HepG2 (cell line): Measurements from ENCODE around the gene TAMM41. TPM values are rescaled to one million over a fixed set of nuclear protein-coding genes. Genes with fewer than 3 reads are reported as not detected.

ENCODE experiments used
- FOSL1 ChIP-seq: sonication (generic); formaldehyde crosslinking; IDR thresholded peaks from 2 replicates; pipeline ENCODE4 v1.9.0; 2021; ENCODE audit warnings: missing genetic modification reagents, borderline replicate concordance
- MBD4 ChIP-seq: IDR thresholded peaks from 2 replicates; pipeline ENCODE4 v1.6.1; 2012; ENCODE audit warnings: low read length, inconsistent platforms, borderline replicate concordance
- MIER3 ChIP-seq: IDR thresholded peaks from 2 replicates; pipeline ENCODE4 v1.6.1; 2016; ENCODE audit warnings: missing compliant biosample characterization, borderline replicate concordance
- MTF1 ChIP-seq: sonication (generic); formaldehyde crosslinking; IDR thresholded peaks from 2 replicates; pipeline ENCODE4 v1.5.0; 2020; ENCODE audit warnings: missing genetic modification reagents
- PAF1 ChIP-seq: IDR thresholded peaks from 2 replicates; pipeline ENCODE4 v1.6.1; 2016; ENCODE audit warnings: missing genetic modification reagents, missing compliant biosample characterization
- PHF20 ChIP-seq: sonication (generic); formaldehyde crosslinking; IDR thresholded peaks from 2 replicates; pipeline ENCODE4 v1.5.0; 2020; ENCODE audit warnings: mild to moderate bottlenecking, missing genetic modification reagents
- POLR2AphosphoS5 ChIP-seq: IDR thresholded peaks from 2 replicates; pipeline ENCODE4 v1.6.1; 2012; ENCODE audit warnings: low read depth, low read length
- PRDM10 ChIP-seq: sonication (generic); formaldehyde crosslinking; IDR thresholded peaks from 2 replicates; pipeline ENCODE4 v1.4.0; 2020; ENCODE audit warnings: low read depth, missing genetic modification reagents
- RXRA ChIP-seq: sonication (generic); formaldehyde crosslinking; IDR thresholded peaks from 2 replicates; pipeline ENCODE4 v1.5.1; 2020; ENCODE audit warnings: missing genetic modification reagents
- SNAI1 ChIP-seq: sonication (generic); formaldehyde crosslinking; IDR thresholded peaks from 2 replicates; pipeline ENCODE4 v1.5.0; 2020; ENCODE audit warnings: mild to moderate bottlenecking, missing genetic modification reagents, borderline replicate concordance
- ZBTB14 ChIP-seq: sonication (generic); formaldehyde crosslinking; IDR thresholded peaks from 2 replicates; pipeline ENCODE4 v1.4.0; 2020; ENCODE audit warnings: missing genetic modification reagents
- ZBTB33 ChIP-seq: sonication (generic); formaldehyde crosslinking; IDR thresholded peaks from 2 replicates; pipeline ENCODE4 v1.4.0; 2020; ENCODE audit warnings: missing genetic modification reagents
- ZFP36L2 ChIP-seq: sonication (generic); formaldehyde crosslinking; IDR thresholded peaks from 2 replicates; pipeline ENCODE4 v1.4.0; 2020; ENCODE audit warnings: missing genetic modification reagents
- ZNF512B ChIP-seq: sonication (generic); formaldehyde crosslinking; IDR thresholded peaks from 2 replicates; pipeline ENCODE4 v1.5.1; 2020; ENCODE audit warnings: missing genetic modification reagents, mild to moderate bottlenecking, borderline replicate concordance
- ZNF570 ChIP-seq: sonication (generic); formaldehyde crosslinking; IDR thresholded peaks from 2 replicates; pipeline ENCODE4 v1.4.0; 2020; ENCODE audit warnings: mild to moderate bottlenecking, missing genetic modification reagents, borderline replicate concordance
- ZNF580 ChIP-seq: IDR thresholded peaks from 2 replicates; pipeline ENCODE4 v1.6.1; 2016; ENCODE audit warnings: low read depth, borderline replicate concordance
- polyA plus RNA-seq, 8 experiments: library from polyadenylated mRNA; depleted of rRNA in 3 of 8; stranded (reverse) in 7 of 8; unstranded in 1 of 8; fragments of >200 nt; fragmentation: Illumina TruSeq in 4 of 8; extraction: Trizol in 4 of 8; gene quantifications; 2 replicates each; pipeline versions ENCODE4 v1.2.1 to v1.2.3, GENCODE V29; 2011 to 2016; ENCODE audit warnings: low read depth in 4 of 8, missing spikeins in 1 of 8, mixed read lengths in 1 of 8; ENCODE audit not compliant: insufficient read depth in 1 of 8
- total RNA-seq, 5 experiments: library from RNA; depleted of rRNA; stranded (reverse); fragments of >200 nt; fragmentation: Illumina TruSeq; extraction: Trizol; gene quantifications; 2 replicates each; pipeline ENCODE4 v1.2.3, GENCODE V29; 2016; ENCODE audit warnings: low read depth in 1 of 5

The TAMM41 gene
- total and polyA plus RNA-seq, 2 of the 13 experiments (the other 11 are each of a cell fraction or from before 2014, with no cell fraction given), result 9.9 to 12.2 TPM

GRCh38 chr3:11846281-11847266 lies at the start of gene TAMM41 (continued):
- TF ChIP-seq PRDM10 (peak; percentile 51; the same call in 1 of the 2 replicates), MIER3 (CRISPR knock-in tag) (peak; percentile 91; the same call in 1 of the 2 replicates), RXRA (CRISPR knock-in tag) (peak; percentile 70; the same call in 1 of the 2 replicates), PHF20 (CRISPR knock-in tag) (peak; percentile 94), PAF1 (CRISPR knock-in tag) (no peak), ZNF512B (CRISPR knock-in tag) (no peak), ZFP36L2 (CRISPR knock-in tag) (peak; percentile 86; the same call in 1 of the 2 replicates), SNAI1 (no peak), ZBTB33 (CRISPR knock-in tag) (peak; percentile 48; the same call in 1 of the 2 replicates), FOSL1 (CRISPR knock-in tag) (no peak), MBD4 (no peak), ZBTB14 (CRISPR knock-in tag) (no peak; the same call in 1 of the 2 replicates), ZNF570 (CRISPR knock-in tag) (no peak), ZNF580 (peak; percentile 88), MTF1 (CRISPR knock-in tag) (no peak), POLR2AphosphoS5 (peak; percentile 91)
